OCI-LY1 (cell line): ENCODE results near the gene NLRP1.

ENCODE experiments used
- EZH2 ChIP-seq: fragments of 200-600 bp; sonication (generic), shearing (Covaris generic); IDR thresholded peaks from 2 replicates; pipeline ENCODE4 v1.8.0; 2017; ENCODE audit warnings: borderline replicate concordance, mixed run types, mild to moderate bottlenecking, antibody characterized with exemption, low read length, moderate library complexity, mixed read lengths
- TF ChIP-seq, protein P1 (sequence below): fragments of 200-600 bp; sonication (generic), shearing (Covaris generic); IDR thresholded peaks from 2 replicates; pipeline ENCODE4 v1.5.1; 2017; ENCODE audit warnings: mild to moderate bottlenecking, antibody characterized with exemption, low read length, moderate library complexity, mixed read lengths

DNA sequence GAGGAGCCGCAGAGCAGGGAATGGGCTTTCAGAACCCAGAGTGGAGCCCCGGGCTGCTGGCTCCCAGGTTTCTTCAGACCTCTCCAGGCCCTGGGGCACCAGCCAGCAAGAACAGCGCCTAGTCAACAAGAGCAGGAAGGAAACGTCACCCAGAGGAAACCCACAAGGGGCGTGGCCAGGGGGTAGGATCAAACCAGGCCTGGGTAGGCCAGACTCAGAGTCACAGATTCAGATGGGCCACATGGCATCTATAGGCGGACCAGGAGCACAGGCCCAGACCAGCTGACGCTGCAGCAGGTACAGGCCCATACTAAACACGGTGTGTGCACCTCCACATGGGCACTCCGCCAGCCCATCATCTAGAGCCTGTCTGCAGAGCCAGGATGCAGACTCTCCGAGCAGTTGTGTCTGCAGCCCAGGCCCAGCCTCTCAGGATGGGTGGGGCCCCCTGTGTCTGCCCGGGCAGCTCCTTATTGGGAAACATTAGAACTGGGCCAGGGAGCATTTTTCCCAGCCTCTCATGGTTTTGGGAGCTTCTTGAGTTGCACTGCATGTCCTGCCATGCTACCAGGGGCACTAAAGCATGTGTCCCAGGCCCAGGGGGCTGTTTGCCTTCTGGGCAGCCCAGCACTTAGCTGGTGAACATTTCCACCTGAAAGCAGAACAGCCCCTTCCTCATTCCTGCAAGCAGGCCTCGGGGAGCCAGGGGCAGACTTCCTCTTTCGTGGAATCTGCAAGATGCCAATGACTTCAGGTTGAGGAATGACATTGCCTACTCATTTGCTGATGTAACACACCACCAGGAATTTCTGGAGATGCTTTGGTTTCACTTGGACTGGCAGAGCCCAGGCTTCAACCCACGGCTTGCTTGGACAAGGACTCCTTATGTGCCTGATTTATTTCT lies at the start of gene NLRP1:
- TF ChIP-seq, protein P1, sequence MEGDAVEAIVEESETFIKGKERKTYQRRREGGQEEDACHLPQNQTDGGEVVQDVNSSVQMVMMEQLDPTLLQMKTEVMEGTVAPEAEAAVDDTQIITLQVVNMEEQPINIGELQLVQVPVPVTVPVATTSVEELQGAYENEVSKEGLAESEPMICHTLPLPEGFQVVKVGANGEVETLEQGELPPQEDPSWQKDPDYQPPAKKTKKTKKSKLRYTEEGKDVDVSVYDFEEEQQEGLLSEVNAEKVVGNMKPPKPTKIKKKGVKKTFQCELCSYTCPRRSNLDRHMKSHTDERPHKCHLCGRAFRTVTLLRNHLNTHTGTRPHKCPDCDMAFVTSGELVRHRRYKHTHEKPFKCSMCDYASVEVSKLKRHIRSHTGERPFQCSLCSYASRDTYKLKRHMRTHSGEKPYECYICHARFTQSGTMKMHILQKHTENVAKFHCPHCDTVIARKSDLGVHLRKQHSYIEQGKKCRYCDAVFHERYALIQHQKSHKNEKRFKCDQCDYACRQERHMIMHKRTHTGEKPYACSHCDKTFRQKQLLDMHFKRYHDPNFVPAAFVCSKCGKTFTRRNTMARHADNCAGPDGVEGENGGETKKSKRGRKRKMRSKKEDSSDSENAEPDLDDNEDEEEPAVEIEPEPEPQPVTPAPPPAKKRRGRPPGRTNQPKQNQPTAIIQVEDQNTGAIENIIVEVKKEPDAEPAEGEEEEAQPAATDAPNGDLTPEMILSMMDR: no peak
- no peak for TF ChIP-seq EZH2
